Measurements from ENCODE around the gene N4BP2. TPM values are rescaled to one million over a fixed set of nuclear protein-coding genes. Genes with fewer than 3 reads are reported as not detected.
A peak's percentile ranks its signal among the peaks of the same experiment; 100 is the strongest.

The N4BP2 gene
- total RNA-seq, 3 donors from 2014 or later = 7.2 to 26.8 (median 12.1) TPM

GRCh38 chr4:40205259-40206198 is 148.9 kb downstream of the N4BP2 start:
- intact Hi-C loops (cut with DNase I; ENCODE audit: low total_unique reads) = no loop called here
- Histone ChIP-seq H3K36me3 (no peaks in the 10 kb centered on the region), H3K9me3 (no peaks in the 10 kb centered on the region), H3K27me3 (no peaks in the 10 kb centered on the region), H3K4me3 (no peak overlapping the region), H3K27ac (peak overlapping the region in 1 of 2 donors; percentile 60), H3K4me1 (no peaks in the 10 kb centered on the region)
- TF ChIP-seq POLR2AphosphoS5 (IDR thresholded peaks at IDR 0.05) = no peak
- no peak for TF ChIP-seq POLR2A (IDR thresholded peaks at IDR 0.05)
- no peak for TF ChIP-seq CTCF (IDR thresholded peaks at IDR 0.05)
- no peak for DNase-seq (ENCODE audit: low spot score in 2 of 2)

GRCh38 chr4:40206426-40206825 is 149.8 kb downstream of the N4BP2 start:
- no peaks in the 10 kb centered on the region for H3K27me3 ChIP-seq
- no peaks in the 10 kb centered on the region for H3K4me1 ChIP-seq
- no peaks in the 10 kb centered on the region for H3K36me3 ChIP-seq
- no peak for TF ChIP-seq POLR2A (IDR thresholded peaks at IDR 0.05)
- no peak for TF ChIP-seq CTCF (IDR thresholded peaks at IDR 0.05)
- TF ChIP-seq POLR2AphosphoS5 (IDR thresholded peaks at IDR 0.05) = no peak
- intact Hi-C loops (cut with DNase I; ENCODE audit: low total_unique reads) = no loop called here
- DNase-seq (ENCODE audit: low spot score in 2 of 2) = no peak
- no peak overlapping the region for H3K4me3 ChIP-seq
- H3K9me3 ChIP-seq = no peaks in the 10 kb centered on the region
- no peak overlapping the region for H3K27ac ChIP-seq

Other genes with a start within 250 kb of the N4BP2 start
- gene PDS5A, start 78.9 kb upstream of the N4BP2 start, total RNA-seq = 100 to 1,000 TPM in 1 of 3 donors, 10 to 100 TPM in 2; 69.9 to 106 (median 82.9) TPM
- 10 to 100 TPM in 1 of 3 donors, 1 to 10 TPM in 2; 5.0 to 16.4 (median 9.7) TPM for gene RHOH, start 140.2 kb downstream of the N4BP2 start, total RNA-seq

All from breast epithelium (tissue), 4 donors.